ENCODE data around the gene ZNF275.
"Not testable (repeated sequence)": the region's sequence is repeated elsewhere in the genome, so short reads cannot be mapped to it uniquely, and the experiment has no call there.

Gene ZNF275

DNA sequence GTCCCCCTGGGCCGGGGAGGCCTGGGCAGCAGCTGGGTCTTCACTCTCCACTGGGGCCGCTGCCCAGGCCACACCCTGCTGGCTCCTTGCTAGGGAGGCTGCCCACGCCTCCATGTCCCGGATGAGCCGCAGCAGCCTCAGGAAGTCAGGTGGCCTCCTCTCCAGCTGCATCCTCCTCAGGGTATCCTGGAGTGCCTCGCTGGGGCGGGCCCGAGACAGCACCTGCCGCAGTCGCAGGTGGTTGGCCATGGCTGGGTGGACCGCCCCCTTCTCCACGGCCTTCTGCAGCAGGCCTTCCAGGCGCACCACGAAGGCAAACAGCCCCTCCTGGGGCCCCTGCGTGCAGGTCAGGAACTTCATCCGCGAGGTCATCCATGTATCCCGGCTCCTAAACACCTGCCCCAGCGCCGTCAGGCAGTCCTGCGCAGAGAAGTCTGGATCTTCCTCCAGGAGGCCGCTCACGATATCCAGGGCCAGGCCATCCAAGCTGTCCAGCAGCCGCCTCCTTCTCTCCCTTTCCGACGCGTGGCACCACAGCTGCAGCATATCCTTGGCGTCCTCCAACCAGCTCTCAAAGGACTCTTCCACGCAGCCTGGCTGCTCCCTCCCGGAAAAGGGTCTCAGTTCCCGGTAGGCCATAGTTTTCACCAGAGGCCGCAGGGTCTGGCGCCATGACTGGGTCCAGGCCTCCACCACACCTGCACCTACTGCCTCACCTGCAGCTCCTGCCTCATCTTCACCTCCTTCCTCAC lies 14.5 kb upstream of the ZNF275 start:
- DNase-seq = no peak

DNA sequence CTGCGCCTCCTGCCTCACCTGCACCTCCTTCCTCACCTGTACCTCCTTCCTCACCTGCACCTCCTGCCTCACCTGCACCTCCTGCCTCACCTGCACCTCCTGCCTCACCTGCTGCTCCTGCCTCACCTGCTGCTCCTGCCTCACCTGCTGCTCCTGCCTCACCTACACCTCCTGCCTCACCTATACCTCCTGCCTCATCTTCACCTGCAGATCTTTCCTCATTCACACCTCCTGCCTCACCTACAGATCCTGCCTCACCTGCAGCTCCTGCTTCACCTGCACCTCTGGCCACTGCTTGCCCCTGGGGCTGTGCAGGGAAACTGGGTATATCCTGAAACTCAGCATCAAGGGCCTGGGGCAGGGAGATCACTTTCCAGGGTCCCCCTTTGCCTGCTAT lies 13.9 kb upstream of the ZNF275 start:
- not testable (repeated sequence) for DNase-seq

- DNase-seq = no peak
These were observed 13.3 kb upstream of the ZNF275 start for GRCh38 chrX:153320555-153321184.

- DNase-seq = no peak
These were observed 12.4 kb upstream of the ZNF275 start, which contains the start of gene PNMA6F for GRCh38 chrX:153321381-153322124. TSS of gene PNMA6F (minus strand) at chrX:153321767. CDS start at chrX:153320674, 1,093 bp downstream.

GRCh38 chrX:153327561-153327960 lies 6.4 kb upstream of the ZNF275 start:
- DNase-seq = no peak

DNA sequence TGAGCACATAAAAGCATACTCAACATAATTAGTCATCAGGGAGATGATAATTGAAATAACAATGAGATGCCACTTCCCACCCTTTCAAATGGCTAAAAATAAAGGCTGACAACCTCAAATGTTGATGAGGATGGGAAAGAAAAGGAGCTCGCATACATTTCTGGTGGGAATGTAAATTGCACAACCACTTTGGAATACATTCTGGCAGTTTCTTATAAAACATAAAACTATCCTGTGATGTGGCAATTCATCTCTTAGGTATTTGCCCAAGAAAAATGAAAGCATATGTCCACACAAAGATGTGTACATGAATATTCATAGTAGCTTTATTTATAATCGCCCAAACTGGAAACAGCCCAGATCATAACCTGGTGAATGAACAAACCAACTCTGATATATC lies 687 bp upstream of the ZNF275 start:
- DNase-seq = no peak

GRCh38 chrX:153334654-153335295 lies 822 bp downstream of the ZNF275 start:
- no peak for DNase-seq

GRCh38 chrX:153336121-153336894 lies 2.4 kb downstream of the ZNF275 start:
- no peak for DNase-seq

- DNase-seq = no peak
These were observed 3.0 kb downstream of the ZNF275 start for GRCh38 chrX:153336988-153337387.

DNA sequence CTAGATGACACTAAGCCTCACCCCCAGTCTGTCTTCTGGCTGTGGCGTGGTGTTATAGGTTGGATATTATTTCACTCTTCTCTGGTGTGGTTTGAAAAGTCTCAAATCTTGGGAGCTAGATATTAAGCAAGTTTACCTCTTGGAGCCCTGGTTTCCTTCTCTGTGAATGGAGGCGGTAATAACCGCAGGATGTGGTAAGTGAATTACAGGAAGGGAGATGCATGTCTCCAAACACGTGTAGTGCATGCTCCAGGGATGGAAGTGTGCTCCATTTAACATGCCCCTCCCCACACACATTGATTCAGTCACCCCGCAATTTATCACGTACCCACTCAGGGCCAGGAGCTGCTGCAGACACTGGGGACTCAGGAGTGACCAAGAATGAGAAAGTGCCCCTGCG lies 4.9 kb downstream of the ZNF275 start:
- peak; percentile 46 for DNase-seq

- DNase-seq = no peak
These were observed 5.7 kb downstream of the ZNF275 start for GRCh38 chrX:153339662-153340061.

GRCh38 chrX:153340111-153340510 lies 6.2 kb downstream of the ZNF275 start:
- no peak for DNase-seq

DNA sequence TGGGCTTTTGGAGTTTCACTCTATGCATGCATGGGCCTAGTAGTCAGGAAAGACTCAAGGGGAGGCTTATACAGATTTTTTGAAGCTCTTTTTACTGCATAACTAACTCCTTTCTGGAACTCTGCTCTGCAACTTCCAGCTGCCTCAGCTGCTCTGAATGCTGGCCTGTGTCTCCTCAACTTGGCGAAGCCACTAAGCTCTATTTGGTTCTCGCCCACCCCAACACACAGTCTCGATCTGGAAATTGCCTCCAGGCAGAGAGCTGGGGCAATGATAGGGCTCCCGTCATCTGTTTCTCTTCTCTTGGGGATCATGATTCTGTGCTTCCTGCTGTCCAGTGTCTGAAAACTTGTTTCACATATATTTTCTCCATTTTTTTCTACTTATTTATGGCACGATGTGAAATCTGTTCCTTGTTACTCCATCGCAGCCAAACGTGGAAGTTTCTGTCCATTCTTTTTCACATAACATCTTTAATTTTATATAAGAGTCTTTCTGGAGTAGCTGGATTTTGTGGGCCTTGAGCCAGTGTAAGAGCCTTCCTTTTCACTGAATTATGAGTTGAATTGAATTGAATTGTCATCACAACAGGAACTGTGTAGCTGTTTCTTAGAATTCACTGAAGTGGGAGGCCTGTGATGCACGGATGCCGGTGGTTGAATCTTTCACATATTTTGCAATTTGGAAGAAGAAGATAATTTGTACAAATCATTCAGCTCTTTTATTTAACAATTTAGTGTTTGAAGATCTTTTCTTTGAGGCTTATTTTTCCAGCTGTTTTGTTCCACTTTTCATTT lies 9.0 kb downstream of the ZNF275 start:
- no peak for DNase-seq

DNA sequence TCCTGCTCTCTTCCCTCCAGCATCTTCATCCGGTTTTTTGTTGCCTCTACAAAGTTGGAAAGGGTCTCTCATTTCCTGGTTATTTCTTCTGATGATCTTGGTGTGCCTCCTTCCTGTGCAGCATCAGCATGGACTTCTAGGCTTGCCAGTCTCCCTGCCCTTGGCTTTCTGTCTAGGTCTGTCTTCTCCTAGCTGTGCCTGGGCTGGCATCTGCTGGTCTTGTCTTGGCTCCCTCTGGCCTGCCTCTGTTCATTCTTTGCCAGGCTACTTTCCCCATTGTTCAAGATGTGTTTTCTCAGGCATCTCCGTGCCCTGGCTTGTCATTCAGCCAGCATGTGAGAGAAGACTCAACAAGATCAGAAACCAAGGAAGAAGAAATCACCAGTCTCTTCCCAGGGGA lies 9.7 kb downstream of the ZNF275 start:
- DNase-seq = no peak

GRCh38 chrX:153347530-153347929 lies 13.6 kb downstream of the ZNF275 start:
- no peak for DNase-seq

DNA sequence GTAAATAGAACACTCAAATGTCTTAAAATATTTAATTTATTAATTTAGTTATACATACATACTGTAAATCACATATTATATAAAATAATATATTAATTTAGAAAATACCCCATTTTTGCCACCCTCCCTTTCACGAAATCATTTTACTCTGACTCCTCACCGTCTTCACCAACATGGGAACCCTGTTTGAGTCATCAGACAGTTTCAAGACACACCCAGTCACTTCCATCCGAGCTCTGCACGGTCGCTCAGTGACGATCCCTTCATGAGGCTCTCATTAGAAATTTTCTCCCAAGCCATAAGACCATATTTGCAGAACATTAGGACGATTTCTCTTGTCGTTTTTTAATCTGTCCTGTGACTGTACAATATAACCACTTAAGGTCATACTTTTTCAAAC lies 14.5 kb downstream of the ZNF275 start:
- DNase-seq = no peak

DNA sequence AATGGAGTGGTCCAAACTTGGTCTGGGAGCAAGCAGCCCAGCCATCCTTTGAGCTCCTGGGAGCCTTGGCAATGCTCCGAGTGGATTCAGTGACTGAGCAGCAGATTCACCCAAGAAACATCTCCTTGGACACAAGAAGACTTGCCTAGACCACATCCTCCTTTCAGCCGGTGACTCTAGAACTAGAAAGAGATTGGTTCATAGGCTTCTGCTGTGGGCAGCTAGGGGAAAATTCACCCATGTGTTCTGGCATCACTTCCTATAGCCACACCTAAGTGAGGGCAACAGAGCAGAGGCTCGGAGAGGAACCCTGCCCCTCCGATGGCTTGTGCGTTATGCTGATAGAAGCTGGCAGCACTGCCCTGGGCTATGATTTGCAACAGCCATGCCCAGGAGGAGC lies 16.0 kb downstream of the ZNF275 start:
- DNase-seq = no peak

- no peak for DNase-seq
These were observed 18.0 kb downstream of the ZNF275 start for GRCh38 chrX:153351981-153352380.

DNA sequence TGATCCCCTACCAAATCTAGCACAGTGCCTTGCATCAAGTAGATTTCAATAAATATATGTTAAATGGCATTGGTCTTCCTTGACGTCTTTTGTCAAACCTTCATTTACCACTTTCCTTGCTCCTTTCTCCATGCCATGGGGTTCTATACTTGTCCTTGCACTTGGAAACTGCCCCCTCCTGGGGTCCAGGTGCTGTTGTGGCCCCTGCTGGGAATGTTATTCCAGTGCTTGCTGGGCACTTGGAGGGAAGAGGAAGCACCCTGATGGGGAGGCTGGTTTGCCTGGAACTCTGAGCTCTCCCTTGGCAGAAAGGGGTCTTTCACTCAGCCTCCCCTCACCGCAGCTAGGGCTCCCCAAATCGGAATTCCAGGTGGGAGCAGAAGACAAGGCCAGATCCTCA lies 18.9 kb downstream of the ZNF275 start:
- DNase-seq = no peak

DNA sequence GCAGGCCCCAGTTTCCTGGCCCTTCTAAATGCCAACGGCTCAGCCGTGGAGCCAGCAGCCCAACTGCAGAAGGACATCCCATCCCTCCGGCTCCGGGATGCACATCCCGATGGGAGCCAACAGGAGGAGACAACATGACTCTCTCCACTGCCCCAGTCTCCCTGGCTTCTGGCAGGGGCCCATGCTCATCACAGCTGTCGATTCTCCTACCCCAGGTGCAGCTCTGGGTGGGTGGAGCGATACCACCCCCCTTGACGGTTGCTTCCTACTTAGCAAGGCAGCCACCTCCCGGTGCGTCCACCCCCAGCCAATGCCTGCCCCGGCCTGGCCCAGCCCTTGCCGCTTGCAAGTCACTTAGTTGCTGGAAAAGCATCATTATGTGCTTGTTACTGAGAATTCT lies 19.5 kb downstream of the ZNF275 start:
- no peak for DNase-seq

DNA sequence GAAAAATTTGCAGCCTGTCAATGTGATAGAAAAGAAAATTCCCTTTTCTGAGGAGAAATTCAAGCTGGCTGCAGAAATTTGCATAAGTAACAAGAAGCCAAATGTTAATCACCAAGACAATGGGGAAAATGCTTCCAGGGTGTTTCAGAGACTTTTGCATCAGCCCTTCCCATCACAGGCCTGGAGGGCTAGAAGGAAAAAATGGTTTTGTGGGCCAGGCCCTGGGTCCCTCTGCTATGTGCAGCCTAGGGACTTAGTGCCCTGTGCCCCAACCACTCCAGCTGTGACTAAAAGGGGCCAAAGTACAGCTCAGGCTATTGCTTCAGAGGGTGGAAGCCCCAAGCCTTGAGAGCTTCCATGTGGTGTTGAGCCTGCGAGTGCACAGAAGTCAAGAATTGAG lies 23.9 kb downstream of the ZNF275 start:
- no peak for DNase-seq

Data from GF-D8 (cell line).